ENCODE data around the gene NOS1AP.

DNA sequence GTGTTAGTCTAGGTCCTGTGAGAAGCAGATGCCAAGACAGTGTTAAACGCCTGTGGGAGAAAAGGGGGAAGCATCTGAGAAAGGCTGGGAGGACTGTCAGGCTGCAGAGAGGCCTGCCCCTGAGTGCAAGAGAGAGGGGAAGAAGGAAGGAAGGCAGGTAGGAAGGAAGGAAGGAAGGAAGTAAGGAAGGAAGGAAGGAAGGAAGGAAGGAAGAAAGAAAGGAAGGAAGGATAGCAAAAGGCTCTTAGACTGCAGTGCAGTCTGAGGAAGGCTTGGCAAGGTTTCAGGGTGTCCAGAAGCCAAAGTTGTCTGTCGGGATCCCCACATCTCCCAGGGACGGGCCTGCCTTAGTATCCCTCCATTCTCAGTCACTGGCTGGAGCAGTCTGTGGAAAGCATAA lies 224.5 kb downstream of the NOS1AP start:
- TF ChIP-seq, protein P1, sequence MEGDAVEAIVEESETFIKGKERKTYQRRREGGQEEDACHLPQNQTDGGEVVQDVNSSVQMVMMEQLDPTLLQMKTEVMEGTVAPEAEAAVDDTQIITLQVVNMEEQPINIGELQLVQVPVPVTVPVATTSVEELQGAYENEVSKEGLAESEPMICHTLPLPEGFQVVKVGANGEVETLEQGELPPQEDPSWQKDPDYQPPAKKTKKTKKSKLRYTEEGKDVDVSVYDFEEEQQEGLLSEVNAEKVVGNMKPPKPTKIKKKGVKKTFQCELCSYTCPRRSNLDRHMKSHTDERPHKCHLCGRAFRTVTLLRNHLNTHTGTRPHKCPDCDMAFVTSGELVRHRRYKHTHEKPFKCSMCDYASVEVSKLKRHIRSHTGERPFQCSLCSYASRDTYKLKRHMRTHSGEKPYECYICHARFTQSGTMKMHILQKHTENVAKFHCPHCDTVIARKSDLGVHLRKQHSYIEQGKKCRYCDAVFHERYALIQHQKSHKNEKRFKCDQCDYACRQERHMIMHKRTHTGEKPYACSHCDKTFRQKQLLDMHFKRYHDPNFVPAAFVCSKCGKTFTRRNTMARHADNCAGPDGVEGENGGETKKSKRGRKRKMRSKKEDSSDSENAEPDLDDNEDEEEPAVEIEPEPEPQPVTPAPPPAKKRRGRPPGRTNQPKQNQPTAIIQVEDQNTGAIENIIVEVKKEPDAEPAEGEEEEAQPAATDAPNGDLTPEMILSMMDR (conservative IDR thresholded peaks at IDR 0.05 in 1 of 2, IDR thresholded peaks at IDR 0.05 in 1 of 2; ENCODE audit: extremely low read depth in 1 of 2, insufficient read depth in 1 of 2, low read depth in 1 of 2, low read length in 2 of 2): no peak
- TF ChIP-seq EZH2 (IDR thresholded peaks at IDR 0.05; ENCODE audit: borderline replicate concordance, low read length): no peak
